ENCODE results near the gene MASP1.

MASP1 gene

GRCh38 chr3:187185759-187186158 is 105.8 kb downstream of the MASP1 start:
- no peak for DNase-seq (ENCODE audit: low read depth)
